Measurements from ENCODE around the gene RABIF.
"Not testable (repeated sequence)": the region's sequence is repeated elsewhere in the genome, so short reads cannot be mapped to it uniquely, and the experiment has no call there.

Gene RABIF

GRCh38 chr1:202835548-202836072, 53.3 kb downstream of the RABIF start:
- in situ Hi-C loops (cut with MboI; ENCODE audit: low sequenced_read_pairs): no loop called here

GRCh38 chr1:202834771-202835547, 54.0 kb downstream of the RABIF start:
- in situ Hi-C loops (cut with MboI; ENCODE audit: low sequenced_read_pairs): no loop called here

GRCh38 chr1:202831906-202832305, 57.0 kb downstream of the RABIF start:
- in situ Hi-C loops (cut with MboI; ENCODE audit: low sequenced_read_pairs): no loop called here

GRCh38 chr1:202829223-202829622, 59.7 kb downstream of the RABIF start:
- in situ Hi-C loops (cut with MboI; ENCODE audit: low sequenced_read_pairs): not testable (repeated sequence)
